Tibial nerve (tissue), 4 donors: Measurements from ENCODE around the gene GMDS.

Experiments
- CTCF ChIP-seq, 5 experiments: fragments of 200-600 bp in 3 of 5; fragments of 450-650 bp in 2 of 5; sonication (generic) in 3 of 5; IDR thresholded peaks; one replicate each; pipeline ENCODE4 v1.5.1; 2016 to 2019; ENCODE audit warnings: antibody characterized with exemption in 5 of 5, mild to moderate bottlenecking in 3 of 5, moderate library complexity in 2 of 5
- EP300 ChIP-seq, 2 donors: sonication (generic); formaldehyde crosslinking; IDR thresholded peaks; one replicate each; pipeline ENCODE4 v1.6.1; 2017; ENCODE audit warnings: antibody characterized with exemption in 2 of 2, mild to moderate bottlenecking in 1 of 2
- POLR2A ChIP-seq, 2 donors: fragments of 450-650 bp; IDR thresholded peaks; one replicate each; pipeline ENCODE4 v1.6.1; 2017; ENCODE audit warnings: antibody characterized with exemption in 2 of 2, mild to moderate bottlenecking in 2 of 2, moderate library complexity in 2 of 2

- TF ChIP-seq CTCF (IDR thresholded peaks at IDR 0.05) (no peak), POLR2A (IDR thresholded peaks at IDR 0.05) (no peak), EP300 (IDR thresholded peaks at IDR 0.05) (no peak)
Observed at GRCh38 chr6:1997702-1998101, 247.7 kb downstream of the GMDS start.
